CD4-positive, alpha-beta T cell (primary cell): ENCODE measurements around the gene IRF8. TPM values are rescaled to one million over a fixed set of nuclear protein-coding genes. Genes with fewer than 3 reads are reported as not detected.

ENCODE experiments used
- ATAC-seq: fragments of 200-7000 bp; cut with Tn5 transposase; one replicate; pipeline ENCODE4 v1.10.0; 2022; ENCODE audit warnings: mild to moderate bottlenecking; ENCODE audit not compliant: poor library complexity
- CTCF ChIA-PET: fragments of 350-600 bp; sonication (Branson Sonifier 250); formaldehyde crosslinking; loops from one replicate; lab custom pipeline; 2021; ENCODE audit warnings: antibody characterized with exemption, inconsistent platforms; lab: Charles Lee
- POLR2A ChIA-PET: fragments of 350-600 bp; sonication (Branson Sonifier 250); formaldehyde crosslinking; loops from one replicate; lab custom pipeline; 2021; ENCODE audit warnings: antibody characterized with exemption, inconsistent platforms; lab: Charles Lee
- DNase-seq, 14 experiments: peaks; one replicate each; pipeline ENCODE4 v3.0.0-alpha.2; 2013 to 2020; ENCODE audit warnings: mixed read lengths in 2 of 14
- H3K27ac ChIP-seq, 2 donors: one replicate each; pipeline versions ENCODE4 v1.5.1 to v1.7.0; 2013; ENCODE audit warnings: low read length in 2 of 2, low read depth in 1 of 2, mild to moderate bottlenecking in 1 of 2
- H3K27me3 ChIP-seq, 2 experiments: 1 replicate in 1 of 2; 2 replicates in 1 of 2; pipeline versions ENCODE4 v1.6.1 to v1.7.0; 2013; ENCODE audit warnings: low read length in 2 of 2, control low read depth in 1 of 2, mild to moderate bottlenecking in 1 of 2, moderate library complexity in 1 of 2; ENCODE audit not compliant: insufficient read depth in 2 of 2, control insufficient read depth in 1 of 2
- H3K36me3 ChIP-seq: one replicate; pipeline ENCODE4 v1.6.1; 2013; ENCODE audit warnings: low read length, control low read depth; ENCODE audit not compliant: insufficient read depth
- H3K4me1 ChIP-seq: one replicate; pipeline ENCODE4 v1.6.1; 2013; ENCODE audit warnings: low read length, control low read depth; ENCODE audit not compliant: insufficient read depth
- H3K4me3 ChIP-seq: one replicate; pipeline ENCODE4 v1.5.1; 2013; ENCODE audit warnings: mild to moderate bottlenecking, low read length, moderate library complexity
- H3K9me3 ChIP-seq, 2 experiments: 1 replicate in 1 of 2; 2 replicates in 1 of 2; pipeline versions ENCODE4 v1.6.1 to v1.7.0; 2013; ENCODE audit warnings: low read length in 2 of 2, mild to moderate bottlenecking in 2 of 2, control low read depth in 1 of 2, moderate library complexity in 1 of 2; ENCODE audit not compliant: control insufficient read depth in 1 of 2, insufficient read depth in 1 of 2
- H3K27ac Mint-ChIP-seq: one replicate; pipeline ENCODE4 v1.8.0; 2020; ENCODE audit warnings: mixed read lengths
- H3K27me3 Mint-ChIP-seq: one replicate; pipeline ENCODE4 v1.8.0; 2021; ENCODE audit warnings: mixed read lengths
- H3K36me3 Mint-ChIP-seq: one replicate; pipeline ENCODE4 v1.8.0; 2021; ENCODE audit warnings: low read depth, mixed read lengths
- H3K4me1 Mint-ChIP-seq: one replicate; pipeline ENCODE4 v1.8.0; 2021; ENCODE audit warnings: low read depth, mixed read lengths
- H3K4me3 Mint-ChIP-seq: one replicate; pipeline ENCODE4 v1.8.0; 2020; ENCODE audit warnings: mild to moderate bottlenecking, mixed read lengths
- H3K9me3 Mint-ChIP-seq: one replicate; pipeline ENCODE4 v1.8.0; 2020; ENCODE audit warnings: mixed read lengths
- CTCF ChIP-seq: fragments of 200-600 bp; IDR thresholded peaks from one replicate; pipeline ENCODE4 v1.8.0; 2022; ENCODE audit warnings: antibody characterized with exemption, mild to moderate bottlenecking
- intact Hi-C, 2 experiments: fragments of 100-400 bp; cut with DNase I in 1 of 2; cut with micrococcal nuclease in 1 of 2; formaldehyde crosslinking; loops; one replicate each; pipeline versions ENCODE4 v1.15.1 to v1.9.0; 2023 to 2025; cut with DNase I, micrococcal nuclease
- total RNA-seq, 174 experiments: library from RNA in 2 of 174; stranded (reverse) in 2 of 174; gene quantifications; one replicate each; pipeline ENCODE4 v1.2.3 and lab custom pipeline; 2021 to 2026

The IRF8 gene
- total RNA-seq, 2 experiments from 2014 or later: 11.3 to 13.2 TPM

DNA sequence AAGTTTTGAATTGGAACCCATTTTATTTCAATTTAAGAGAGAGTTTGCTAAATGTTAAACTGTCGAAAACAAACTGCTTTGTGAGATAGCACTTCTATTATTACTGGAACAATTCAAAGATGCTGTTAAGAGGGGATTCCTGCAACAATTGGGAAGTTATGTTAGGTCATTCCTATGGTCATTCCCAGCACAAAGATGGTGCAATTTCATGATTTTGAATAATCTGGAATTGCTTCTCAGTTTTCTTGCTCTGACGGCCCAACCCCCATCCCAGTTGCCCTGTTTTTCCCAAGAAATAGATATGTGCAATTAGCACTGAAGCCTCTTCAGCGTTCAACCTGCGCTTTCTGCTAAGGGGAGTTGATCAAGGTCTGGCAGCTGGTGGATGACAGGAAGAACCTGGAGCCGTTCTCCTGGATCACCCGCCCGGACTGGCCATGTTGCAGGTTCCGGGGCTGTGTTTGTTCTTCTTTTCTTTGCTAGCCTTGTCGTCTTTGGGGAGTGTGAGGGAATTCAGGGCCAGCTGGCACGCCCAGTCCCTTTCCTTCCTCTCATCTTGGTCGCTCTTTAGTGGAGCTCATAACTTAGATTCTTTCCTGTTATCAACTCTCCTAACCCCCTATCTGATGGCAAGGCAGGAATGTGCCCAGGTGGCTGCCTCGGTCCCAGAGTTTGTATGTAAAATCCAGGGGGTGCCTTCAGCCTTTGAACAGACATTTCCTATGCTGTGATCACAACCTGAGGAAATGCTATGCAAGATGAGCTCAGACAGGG is 29.0 kb upstream of the IRF8 start:
- intact Hi-C loops: no loop called here
- Mint-ChIP-seq H3K27me3 (peaks cover 11% of the 10 kb centered on the region), H3K4me3 (no peak overlapping the region), H3K4me1 (no peaks in the 10 kb centered on the region), H3K27ac (no peak overlapping the region), H3K36me3 (no peaks in the 10 kb centered on the region), H3K9me3 (peaks cover 2% of the 10 kb centered on the region)
- ChIA-PET POLR2A (no interaction called here), CTCF (no interaction called here)
- no peaks in the 10 kb centered on the region for H3K36me3 ChIP-seq
- DNase-seq (no peak), ATAC-seq (no peak)
- H3K4me1 ChIP-seq: peaks cover 2% of the 10 kb centered on the region
- H3K9me3 ChIP-seq: no peaks in the 10 kb centered on the region
- H3K4me3 ChIP-seq: no peak overlapping the region
- H3K27me3 ChIP-seq: no peaks in the 10 kb centered on the region
- no peak for TF ChIP-seq CTCF
- no peak overlapping the region for H3K27ac ChIP-seq

DNA sequence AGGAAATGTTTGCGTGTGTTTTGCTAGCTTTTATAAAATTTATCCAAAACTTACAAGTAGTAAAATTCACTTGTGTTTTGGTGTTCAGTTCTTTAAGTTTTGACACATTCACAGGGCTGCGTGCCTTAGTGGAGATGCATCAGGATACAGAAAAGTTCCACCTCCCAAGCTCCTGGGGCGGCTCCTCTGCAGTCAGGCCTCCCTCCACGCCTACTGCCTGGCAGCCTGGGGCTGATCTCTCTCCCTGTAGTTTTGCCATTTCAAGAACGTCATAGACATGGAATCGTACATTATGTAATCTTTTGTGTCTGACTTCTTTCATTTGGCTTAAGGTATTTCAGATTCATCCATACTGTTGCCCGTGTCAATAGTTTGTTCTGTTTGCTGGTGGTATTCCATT is 27.2 kb upstream of the IRF8 start:
- H3K36me3 Mint-ChIP-seq: no peaks in the 10 kb centered on the region
- no peaks in the 10 kb centered on the region for H3K4me1 Mint-ChIP-seq
- Histone ChIP-seq H3K27ac (no peak overlapping the region), H3K9me3 (no peaks in the 10 kb centered on the region), H3K27me3 (no peaks in the 10 kb centered on the region), H3K4me1 (peaks cover 2% of the 10 kb centered on the region), H3K4me3 (no peak overlapping the region), H3K36me3 (no peaks in the 10 kb centered on the region)
- ChIA-PET POLR2A (no interaction called here), CTCF (no interaction called here)
- H3K9me3 Mint-ChIP-seq: no peaks in the 10 kb centered on the region
- TF ChIP-seq CTCF: no peak
- no peak for DNase-seq
- no peak overlapping the region for H3K27ac Mint-ChIP-seq
- peaks cover 23% of the 10 kb centered on the region for H3K27me3 Mint-ChIP-seq
- H3K4me3 Mint-ChIP-seq: no peak overlapping the region
- intact Hi-C loops: no loop called here
- no peak for ATAC-seq

GRCh38 chr16:85872734-85873133 is 26.2 kb upstream of the IRF8 start:
- no peak for DNase-seq
- H3K4me3 ChIP-seq: no peak overlapping the region
- CTCF ChIA-PET: no interaction called here
- H3K36me3 ChIP-seq: no peaks in the 10 kb centered on the region
- Mint-ChIP-seq H3K9me3 (no peaks in the 10 kb centered on the region), H3K27ac (no peak overlapping the region), H3K27me3 (peaks cover 23% of the 10 kb centered on the region), H3K36me3 (no peaks in the 10 kb centered on the region), H3K4me3 (no peak overlapping the region), H3K4me1 (no peaks in the 10 kb centered on the region)
- ATAC-seq: no peak
- H3K9me3 ChIP-seq: no peaks in the 10 kb centered on the region
- H3K4me1 ChIP-seq: peaks cover 2% of the 10 kb centered on the region
- no peak overlapping the region for H3K27ac ChIP-seq
- TF ChIP-seq CTCF: no peak
- POLR2A ChIA-PET: no interaction called here
- intact Hi-C loops: no loop called here
- H3K27me3 ChIP-seq: no peaks in the 10 kb centered on the region
